NB4 (cell line): ENCODE data around the gene BMPR2.
"Not testable (repeated sequence)": the region's sequence is repeated elsewhere in the genome, so short reads cannot be mapped to it uniquely, and the experiment has no call there.

ENCODE experiments used
- DNase-seq: peaks from one replicate; pipeline ENCODE4 v3.0.0; 2010; ENCODE audit warnings: low read depth
- H3K4me3 ChIP-seq: one replicate; pipeline ENCODE4 v1.5.1; 2011; ENCODE audit warnings: mild to moderate bottlenecking, low read depth, low read length, moderate library complexity
- CTCF ChIP-seq: IDR thresholded peaks from one replicate; pipeline ENCODE4 v1.5.1; 2012; ENCODE audit warnings: low read depth, low read length
- MAX ChIP-seq: IDR thresholded peaks from 2 replicates; pipeline ENCODE4 v1.6.1; 2011; ENCODE audit warnings: low read depth, low read length
- MYC ChIP-seq: IDR thresholded peaks from 2 replicates; pipeline ENCODE4 v1.6.1; 2011; ENCODE audit warnings: low read depth, low read length
- POLR2A ChIP-seq: IDR thresholded peaks from 2 replicates; pipeline ENCODE4 v1.6.1; 2011; ENCODE audit warnings: mild to moderate bottlenecking; ENCODE audit not compliant: insufficient read length; ENCODE audit errors: extremely low read depth

Gene BMPR2

DNA sequence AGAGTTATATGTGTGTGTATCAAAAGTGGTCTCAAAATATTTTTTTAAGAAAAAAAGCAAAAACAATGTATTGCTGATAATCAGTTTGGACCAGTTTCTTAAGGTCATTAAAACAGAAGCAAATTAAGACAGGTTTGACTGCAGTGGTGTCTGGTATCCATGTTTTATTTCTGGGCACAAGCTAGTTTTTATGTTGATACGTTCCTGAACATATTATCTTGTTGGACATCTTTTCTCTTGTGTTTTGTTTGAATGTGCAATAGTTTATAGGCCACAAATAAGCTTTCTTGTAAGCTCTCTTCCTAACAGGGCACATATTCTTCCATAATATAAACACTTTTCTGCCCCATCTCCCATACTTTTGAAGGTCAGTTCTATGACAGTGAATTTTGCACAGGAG lies 184.1 kb downstream of the BMPR2 start:
- H3K4me3 ChIP-seq = no peak overlapping the region
- TF ChIP-seq POLR2A (no peak), CTCF (no peak), MAX (no peak), MYC (no peak)
- no peak for DNase-seq

DNA sequence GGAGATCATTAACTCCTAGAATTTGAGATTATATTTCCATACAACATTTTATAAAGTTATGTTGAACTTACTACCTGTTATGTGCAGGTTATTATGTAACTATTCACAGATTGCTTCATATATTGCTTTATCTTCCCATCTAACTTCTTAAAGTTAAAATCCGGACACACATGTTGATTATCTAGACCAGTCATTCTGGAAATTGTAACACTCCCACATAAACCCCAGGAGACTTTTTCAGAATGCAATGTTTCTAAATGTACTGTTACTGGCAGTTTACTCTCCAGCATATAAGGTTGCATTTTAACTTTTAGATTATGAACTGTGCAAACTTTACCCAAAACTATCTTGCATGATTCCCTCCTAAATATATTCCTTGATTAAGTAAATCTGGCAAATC lies 188.1 kb downstream of the BMPR2 start:
- TF ChIP-seq POLR2A (no peak), MAX (no peak), CTCF (no peak), MYC (no peak)
- peak; percentile 40 for DNase-seq
- H3K4me3 ChIP-seq = no peak overlapping the region

- TF ChIP-seq MAX (no peak), CTCF (no peak), MYC (no peak)
- no peak for DNase-seq
- no peak overlapping the region for H3K4me3 ChIP-seq
These were observed 190.2 kb downstream of the BMPR2 start for GRCh38 chr2:202566286-202566685.

DNA sequence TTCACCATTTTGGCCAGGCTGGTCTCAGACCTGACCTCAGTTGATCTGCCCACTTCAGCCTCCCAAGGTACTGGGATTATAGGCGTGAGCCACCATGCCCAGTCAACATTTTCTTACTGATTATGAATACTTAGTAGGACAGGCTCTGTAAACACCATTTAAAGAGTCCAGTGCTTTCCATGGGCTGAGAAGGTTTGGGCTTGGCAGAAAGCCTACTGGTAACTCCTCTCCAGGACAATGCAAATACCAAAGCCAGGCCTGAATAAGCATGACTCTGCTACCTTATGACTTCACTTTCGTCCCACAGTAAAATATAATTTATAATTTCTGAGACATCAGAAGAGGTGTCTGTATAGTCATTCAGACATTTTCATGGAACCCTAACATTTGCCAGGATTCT lies 198.4 kb downstream of the BMPR2 start:
- no peak for DNase-seq
- TF ChIP-seq CTCF (no peak), POLR2A (no peak), MYC (no peak), MAX (no peak)
- H3K4me3 ChIP-seq = no peak overlapping the region

DNA sequence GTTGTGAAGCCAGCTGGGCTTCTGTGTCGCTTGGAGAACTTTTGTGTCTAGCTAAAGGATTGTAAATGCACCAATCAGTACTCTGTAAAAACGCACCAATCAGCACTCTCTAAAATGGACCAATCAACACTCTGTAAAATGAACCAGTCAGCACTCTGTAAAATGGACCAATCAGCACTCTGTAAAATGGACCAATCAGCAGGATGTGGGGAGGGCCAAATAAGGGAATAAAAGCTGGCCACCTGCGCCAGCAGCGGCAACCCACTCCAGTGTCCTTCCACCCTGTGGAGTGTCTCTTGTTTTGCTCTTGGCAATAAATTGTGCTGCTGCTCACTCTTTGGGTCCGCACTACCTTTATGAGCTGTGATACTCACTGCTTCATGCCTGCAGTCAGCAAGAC lies 199.1 kb downstream of the BMPR2 start:
- H3K4me3 ChIP-seq, DNase-seq: not testable (repeated sequence)

DNA sequence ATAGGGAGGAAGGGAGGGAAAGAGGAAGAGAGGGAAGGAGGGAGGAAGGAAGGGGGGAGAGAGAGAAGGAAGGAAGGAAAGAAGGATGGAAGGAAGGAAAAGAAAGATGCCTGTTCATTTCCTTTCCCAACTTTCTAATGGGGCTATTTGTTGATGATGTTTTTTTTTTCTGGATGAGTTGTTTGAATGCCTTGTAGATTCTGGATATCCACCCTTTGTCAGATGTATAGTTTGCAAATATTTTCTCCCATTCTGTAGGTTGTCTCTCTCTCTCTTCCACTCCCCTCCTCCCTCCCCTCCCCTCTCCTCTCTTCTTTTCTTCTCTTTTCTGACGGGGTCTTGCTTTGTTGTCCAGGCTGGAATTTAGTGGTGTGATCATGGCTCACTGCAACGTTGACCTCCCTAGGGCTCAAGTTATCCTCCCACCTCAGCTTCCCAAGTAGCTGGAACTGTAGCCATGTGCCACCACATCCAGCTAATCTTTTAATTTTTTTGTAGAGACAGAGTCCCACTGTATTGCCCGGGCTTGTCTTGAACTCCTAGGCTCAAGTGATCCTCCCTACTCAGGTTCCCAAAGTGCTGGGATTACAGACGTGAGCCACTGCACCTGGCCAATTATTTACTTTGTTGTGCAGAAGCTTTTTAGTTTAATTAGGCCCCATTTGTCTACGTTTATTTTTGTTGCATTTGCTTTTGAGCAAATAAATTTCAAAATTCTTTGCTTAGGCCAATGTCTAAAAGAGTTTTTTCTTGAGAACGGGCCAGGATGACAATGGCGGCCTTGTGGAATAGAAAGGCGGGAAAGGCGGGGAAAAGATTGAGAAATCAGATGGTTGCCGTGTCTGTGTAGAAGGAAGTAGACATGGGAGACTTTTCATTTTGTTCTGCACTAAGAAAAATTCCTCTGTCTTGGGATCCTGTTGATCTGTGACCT lies 201.4 kb downstream of the BMPR2 start:
- no peak overlapping the region for H3K4me3 ChIP-seq
- TF ChIP-seq MYC (no peak), MAX (no peak), POLR2A (no peak), CTCF (no peak)
- no peak for DNase-seq

DNA sequence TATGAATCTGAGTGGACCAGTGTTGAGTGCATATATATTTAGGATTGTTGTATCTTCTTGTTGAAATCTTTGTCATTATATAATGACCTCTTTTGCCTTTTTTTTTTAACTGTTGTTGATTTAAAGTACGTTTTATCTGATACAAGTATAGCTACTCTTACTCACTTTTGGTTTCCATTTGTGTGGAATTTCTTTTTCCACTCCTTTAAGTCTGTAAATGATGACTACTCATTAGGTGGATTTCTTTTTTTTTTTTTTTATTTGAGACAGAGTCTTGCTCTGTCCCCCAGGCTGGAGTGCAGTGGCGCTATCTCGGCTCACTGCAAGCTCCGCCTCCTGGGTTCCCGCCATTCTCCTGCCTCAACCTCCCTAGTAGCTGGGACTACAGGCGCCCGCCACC lies 206.7 kb downstream of the BMPR2 start:
- not testable (repeated sequence) for DNase-seq, H3K4me3 ChIP-seq
